ENCODE data around the gene HOXB3. TPM values are rescaled to one million over a fixed set of nuclear protein-coding genes. Genes with fewer than 3 reads are reported as not detected.

The HOXB3 gene
- total RNA-seq, 2 experiments from 2014 or later: 1.4 to 2.0 TPM

- no peaks in the 10 kb centered on the region for H3K36me3 Mint-ChIP-seq (ENCODE audit: low read depth)
- DNase-seq: no peak
- H3K9me3 Mint-ChIP-seq: no peaks in the 10 kb centered on the region
- TF ChIP-seq CTCF (IDR thresholded peaks at IDR 0.05): no peak
- ChIA-PET CTCF (interaction anchor here (1.1 kb wide), 2 partner anchors 27 to 230 kb away, joined by 3 to 4 read pairs; no protein-coding TSS in a partner anchor), POLR2A (interaction anchor here (0.5 kb wide), 1 partner anchor 10 kb away, joined by 3 read pairs; no protein-coding TSS in a partner anchor)
- H3K4me1 Mint-ChIP-seq (ENCODE audit: low read depth): peaks cover 7% of the 10 kb centered on the region
- H3K27me3 Mint-ChIP-seq: peaks cover 5% of the 10 kb centered on the region
- ATAC-seq: no peak
- H3K4me3 Mint-ChIP-seq: no peak overlapping the region
- intact Hi-C loops (cut with micrococcal nuclease): no loop called here
- H3K27ac Mint-ChIP-seq: no peak overlapping the region
Observed at GRCh38 chr17:48565925-48566710, 23.9 kb downstream of the HOXB3 start.

GRCh38 chr17:48565022-48565554 lies 25.0 kb downstream of the HOXB3 start:
- CTCF ChIA-PET: no interaction called here
- Mint-ChIP-seq H3K27me3 (peaks cover 5% of the 10 kb centered on the region), H3K4me1 (ENCODE audit: low read depth) (peaks cover 7% of the 10 kb centered on the region), H3K27ac (no peak overlapping the region), H3K9me3 (no peaks in the 10 kb centered on the region), H3K36me3 (ENCODE audit: low read depth) (no peaks in the 10 kb centered on the region), H3K4me3 (no peak overlapping the region)
- no peak for DNase-seq
- intact Hi-C loops (cut with micrococcal nuclease): no loop called here
- POLR2A ChIA-PET: interaction anchor here (1.8 kb wide), 1 partner anchor 21 kb away, joined by 6 read pairs; no protein-coding TSS in a partner anchor
- no peak for TF ChIP-seq CTCF (IDR thresholded peaks at IDR 0.05)
- ATAC-seq: no peak

- CTCF ChIA-PET: no interaction called here
- peaks cover 5% of the 10 kb centered on the region for H3K27me3 Mint-ChIP-seq
- H3K27ac Mint-ChIP-seq: no peak overlapping the region
- POLR2A ChIA-PET: interaction anchor here (0.6 to 1.8 kb wide), 2 partner anchors 21 to 141 kb away, joined by 3 to 6 read pairs; no protein-coding TSS in a partner anchor
- H3K9me3 Mint-ChIP-seq: no peaks in the 10 kb centered on the region
- H3K4me1 Mint-ChIP-seq (ENCODE audit: low read depth): peaks cover 7% of the 10 kb centered on the region
- H3K36me3 Mint-ChIP-seq (ENCODE audit: low read depth): no peaks in the 10 kb centered on the region
- DNase-seq: no peak
- TF ChIP-seq CTCF (IDR thresholded peaks at IDR 0.05): no peak
- no peak for ATAC-seq
- intact Hi-C loops (cut with micrococcal nuclease): no loop called here
- H3K4me3 Mint-ChIP-seq: no peak overlapping the region
Observed at GRCh38 chr17:48564188-48565021, 25.6 kb downstream of the HOXB3 start.

- POLR2A ChIA-PET: interaction anchor here (1.8 kb wide), 1 partner anchor 20 kb away, joined by 6 read pairs; no protein-coding TSS in a partner anchor
- H3K27me3 Mint-ChIP-seq: peaks cover 4% of the 10 kb centered on the region
- H3K9me3 Mint-ChIP-seq: no peaks in the 10 kb centered on the region
- ATAC-seq (no peak), DNase-seq (no peak)
- CTCF ChIA-PET: no interaction called here
- H3K4me1 Mint-ChIP-seq (ENCODE audit: low read depth): peaks cover 7% of the 10 kb centered on the region
- intact Hi-C loops (cut with micrococcal nuclease): no loop called here
- no peaks in the 10 kb centered on the region for H3K36me3 Mint-ChIP-seq (ENCODE audit: low read depth)
- no peak overlapping the region for H3K27ac Mint-ChIP-seq
- TF ChIP-seq CTCF (IDR thresholded peaks at IDR 0.05): no peak
- H3K4me3 Mint-ChIP-seq: no peak overlapping the region
Observed at GRCh38 chr17:48563867-48564187, 26.2 kb downstream of the HOXB3 start.
